ENCODE measurements around the gene BICC1. TPM values are rescaled to one million over a fixed set of nuclear protein-coding genes. Genes with fewer than 3 reads are reported as not detected.

The BICC1 gene, protein sequence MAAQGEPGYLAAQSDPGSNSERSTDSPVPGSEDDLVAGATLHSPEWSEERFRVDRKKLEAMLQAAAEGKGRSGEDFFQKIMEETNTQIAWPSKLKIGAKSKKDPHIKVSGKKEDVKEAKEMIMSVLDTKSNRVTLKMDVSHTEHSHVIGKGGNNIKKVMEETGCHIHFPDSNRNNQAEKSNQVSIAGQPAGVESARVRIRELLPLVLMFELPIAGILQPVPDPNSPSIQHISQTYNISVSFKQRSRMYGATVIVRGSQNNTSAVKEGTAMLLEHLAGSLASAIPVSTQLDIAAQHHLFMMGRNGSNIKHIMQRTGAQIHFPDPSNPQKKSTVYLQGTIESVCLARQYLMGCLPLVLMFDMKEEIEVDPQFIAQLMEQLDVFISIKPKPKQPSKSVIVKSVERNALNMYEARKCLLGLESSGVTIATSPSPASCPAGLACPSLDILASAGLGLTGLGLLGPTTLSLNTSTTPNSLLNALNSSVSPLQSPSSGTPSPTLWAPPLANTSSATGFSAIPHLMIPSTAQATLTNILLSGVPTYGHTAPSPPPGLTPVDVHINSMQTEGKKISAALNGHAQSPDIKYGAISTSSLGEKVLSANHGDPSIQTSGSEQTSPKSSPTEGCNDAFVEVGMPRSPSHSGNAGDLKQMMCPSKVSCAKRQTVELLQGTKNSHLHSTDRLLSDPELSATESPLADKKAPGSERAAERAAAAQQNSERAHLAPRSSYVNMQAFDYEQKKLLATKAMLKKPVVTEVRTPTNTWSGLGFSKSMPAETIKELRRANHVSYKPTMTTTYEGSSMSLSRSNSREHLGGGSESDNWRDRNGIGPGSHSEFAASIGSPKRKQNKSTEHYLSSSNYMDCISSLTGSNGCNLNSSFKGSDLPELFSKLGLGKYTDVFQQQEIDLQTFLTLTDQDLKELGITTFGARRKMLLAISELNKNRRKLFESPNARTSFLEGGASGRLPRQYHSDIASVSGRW
- 74.9 and 78.8 TPM in 2 replicates for total RNA-seq

GRCh38 chr10:58512491-58513187 lies at the start of gene BICC1:
BICC1 (plus strand) TSS chr10:58512872; CDS start chr10:58513144, 272 bp downstream.

Other genes with a start within 250 kb of the BICC1 start
- 1.9 and 5.5 TPM in 2 replicates for gene IPMK, start 245.0 kb upstream of the BICC1 start, total RNA-seq
- gene CISD1, start 243.7 kb upstream of the BICC1 start, total RNA-seq = 13.2 and 15.8 TPM in 2 replicates
- gene UBE2D1, start 177.9 kb upstream of the BICC1 start, total RNA-seq = 5.8 and 8.5 TPM in 2 replicates
- gene TFAM, start 127.5 kb upstream of the BICC1 start, total RNA-seq = 15.5 and 19.1 TPM in 2 replicates